ENCODE measurements around the gene WT1. TPM values are rescaled to one million over a fixed set of nuclear protein-coding genes. Genes with fewer than 3 reads are reported as not detected.

WT1 gene
- total RNA-seq, 1 donor from 2014 or later, result not detected

GRCh38 chr11:32456864-32457263 is 21.5 kb upstream of the WT1 start:
- H2AFZ ChIP-seq (replicated peaks), result no peak overlapping the region
- no peak overlapping the region for H3K27ac ChIP-seq
- H4K20me1 ChIP-seq (ENCODE audit: low read depth), result no peaks in the 10 kb centered on the region
- no peaks in the 10 kb centered on the region for H3K9me3 Mint-ChIP-seq
- no peaks in the 10 kb centered on the region for H3K27me3 ChIP-seq
- H3K79me2 ChIP-seq (ENCODE audit: low read depth), result no peaks in the 10 kb centered on the region
- no peaks in the 10 kb centered on the region for H3K36me3 ChIP-seq
- peaks cover 5% of the 10 kb centered on the region for H3K4me1 Mint-ChIP-seq
- no peaks in the 10 kb centered on the region for H3F3A ChIP-seq (ENCODE audit: low read depth)
- no peak overlapping the region for H3K27ac Mint-ChIP-seq
- TF ChIP-seq CTCF (IDR thresholded peaks at IDR 0.05), result no peak
- TF ChIP-seq EZH2phosphoT487 (IDR thresholded peaks at IDR 0.05), result no peak
- TF ChIP-seq EZH2 (IDR thresholded peaks at IDR 0.05), result no peak
- H3K36me3 Mint-ChIP-seq, result no peaks in the 10 kb centered on the region
- no peak overlapping the region for H3K4me2 ChIP-seq
- H3K4me3 ChIP-seq, result no peak overlapping the region
- H3K27me3 Mint-ChIP-seq (ENCODE audit: insufficient read depth, low read depth), result peaks cover 5% of the 10 kb centered on the region
- no peak overlapping the region for H3K4me3 Mint-ChIP-seq
- DNase-seq (ENCODE audit: low spot score), result no peak
- H3K9me3 ChIP-seq (ENCODE audit: low read depth), result no peaks in the 10 kb centered on the region
- H3K4me1 ChIP-seq, result no peaks in the 10 kb centered on the region
- no peak overlapping the region for H3K9ac ChIP-seq

GRCh38 chr11:32454993-32455392 is 19.7 kb upstream of the WT1 start:
- H3K36me3 Mint-ChIP-seq, result no peaks in the 10 kb centered on the region
- Histone ChIP-seq H3K4me3 (no peak overlapping the region), H4K20me1 (ENCODE audit: low read depth) (no peaks in the 10 kb centered on the region), H3K27ac (no peak overlapping the region), H3K27me3 (no peaks in the 10 kb centered on the region), H3K36me3 (no peaks in the 10 kb centered on the region), H3K79me2 (ENCODE audit: low read depth) (no peaks in the 10 kb centered on the region), H3K4me2 (no peak overlapping the region), H2AFZ (replicated peaks) (no peak overlapping the region), H3K9me3 (ENCODE audit: low read depth) (no peaks in the 10 kb centered on the region), H3K4me1 (no peaks in the 10 kb centered on the region), H3K9ac (no peak overlapping the region), H3F3A (ENCODE audit: low read depth) (no peaks in the 10 kb centered on the region)
- peaks cover 5% of the 10 kb centered on the region for H3K4me1 Mint-ChIP-seq
- peaks cover 8% of the 10 kb centered on the region for H3K27me3 Mint-ChIP-seq (ENCODE audit: insufficient read depth, low read depth)
- no peak overlapping the region for H3K27ac Mint-ChIP-seq
- TF ChIP-seq EZH2phosphoT487 (IDR thresholded peaks at IDR 0.05) (no peak), EZH2 (IDR thresholded peaks at IDR 0.05) (no peak), CTCF (IDR thresholded peaks at IDR 0.05) (no peak)
- no peak for DNase-seq (ENCODE audit: low spot score)
- H3K9me3 Mint-ChIP-seq, result no peaks in the 10 kb centered on the region
- H3K4me3 Mint-ChIP-seq, result no peak overlapping the region

- H3K27ac ChIP-seq, result no peak overlapping the region
- H3K9ac ChIP-seq, result no peak overlapping the region
- H3K79me2 ChIP-seq (ENCODE audit: low read depth), result no peaks in the 10 kb centered on the region
- H3K9me3 Mint-ChIP-seq, result no peaks in the 10 kb centered on the region
- H3K4me2 ChIP-seq, result no peak overlapping the region
- no peaks in the 10 kb centered on the region for H3F3A ChIP-seq (ENCODE audit: low read depth)
- H3K4me3 Mint-ChIP-seq, result no peak overlapping the region
- DNase-seq (ENCODE audit: low spot score), result no peak
- H3K4me1 Mint-ChIP-seq, result peaks cover 8% of the 10 kb centered on the region
- H3K4me3 ChIP-seq, result no peak overlapping the region
- TF ChIP-seq EZH2 (IDR thresholded peaks at IDR 0.05), result no peak
- no peak for TF ChIP-seq CTCF (IDR thresholded peaks at IDR 0.05)
- TF ChIP-seq EZH2phosphoT487 (IDR thresholded peaks at IDR 0.05), result no peak
- peaks cover 7% of the 10 kb centered on the region for H3K27me3 ChIP-seq
- no peaks in the 10 kb centered on the region for H3K9me3 ChIP-seq (ENCODE audit: low read depth)
- no peak overlapping the region for H3K27ac Mint-ChIP-seq
- H4K20me1 ChIP-seq (ENCODE audit: low read depth), result no peaks in the 10 kb centered on the region
- H2AFZ ChIP-seq (replicated peaks), result no peak overlapping the region
- H3K36me3 ChIP-seq, result no peaks in the 10 kb centered on the region
- no peaks in the 10 kb centered on the region for H3K36me3 Mint-ChIP-seq
- H3K27me3 Mint-ChIP-seq (ENCODE audit: insufficient read depth, low read depth), result peaks cover 11% of the 10 kb centered on the region
- peaks cover 6% of the 10 kb centered on the region for H3K4me1 ChIP-seq
Measured at GRCh38 chr11:32451808-32452207, 16.5 kb upstream of the WT1 start.
